D341Med (cell line): ENCODE results near the gene RXRG.

Experiments used
- DNase-seq: peaks from one replicate; pipeline ENCODE4 v3.0.0; 2012; ENCODE audit warnings: low spot score

The RXRG gene

DNA sequence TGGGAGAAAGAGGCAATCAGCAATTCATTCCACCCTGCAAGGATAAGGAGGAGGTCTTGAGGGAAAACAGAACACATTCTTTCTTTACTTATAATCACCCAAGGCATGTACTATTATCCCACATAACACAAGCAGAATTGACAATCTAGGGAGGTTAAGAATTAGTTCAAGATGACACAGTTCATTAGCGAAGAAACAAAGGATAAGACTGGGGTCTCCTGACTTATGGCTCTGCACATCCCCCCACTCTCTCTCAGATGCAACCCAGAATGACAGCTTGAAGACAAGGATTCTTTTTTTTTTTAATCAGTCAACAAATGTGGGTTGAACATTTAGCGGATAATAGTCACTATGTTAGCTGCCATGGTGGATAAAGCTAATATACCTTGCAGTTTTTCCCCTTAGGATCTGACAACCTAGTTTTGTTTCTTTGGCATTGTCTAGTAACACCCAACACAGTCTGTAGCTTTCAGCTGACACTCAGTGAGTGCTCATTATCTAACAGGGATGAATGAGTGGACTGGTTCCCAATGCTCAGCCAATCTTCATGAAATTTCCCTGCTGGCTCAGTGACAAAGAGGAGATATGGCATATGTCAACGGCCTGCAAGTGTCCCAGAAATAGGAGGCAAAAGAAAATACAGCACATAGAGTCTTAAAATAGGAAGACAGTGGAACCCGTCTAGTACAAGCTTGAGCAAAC, 35.1 kb downstream of the RXRG start:
- no peak for DNase-seq

DNA sequence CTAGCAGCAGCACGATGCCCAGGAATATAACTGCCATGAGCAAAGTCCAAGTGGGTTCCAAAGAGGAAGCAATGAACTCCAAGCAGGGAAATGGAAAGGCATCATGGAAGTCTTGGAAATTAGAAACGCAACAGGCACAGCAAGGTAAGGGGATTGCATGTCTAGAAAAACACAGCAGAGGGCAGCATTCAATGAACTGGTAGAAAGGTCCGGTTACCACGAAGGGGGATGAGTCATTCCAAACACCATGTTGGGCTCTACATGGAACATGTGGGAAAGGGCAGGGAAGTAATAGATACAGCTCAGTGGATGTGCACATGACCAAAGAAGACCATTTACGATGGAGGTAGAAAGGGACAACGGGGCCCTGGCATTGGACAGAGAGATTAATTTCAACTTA, 36.4 kb downstream of the RXRG start:
- peak; percentile 70 for DNase-seq

DNA sequence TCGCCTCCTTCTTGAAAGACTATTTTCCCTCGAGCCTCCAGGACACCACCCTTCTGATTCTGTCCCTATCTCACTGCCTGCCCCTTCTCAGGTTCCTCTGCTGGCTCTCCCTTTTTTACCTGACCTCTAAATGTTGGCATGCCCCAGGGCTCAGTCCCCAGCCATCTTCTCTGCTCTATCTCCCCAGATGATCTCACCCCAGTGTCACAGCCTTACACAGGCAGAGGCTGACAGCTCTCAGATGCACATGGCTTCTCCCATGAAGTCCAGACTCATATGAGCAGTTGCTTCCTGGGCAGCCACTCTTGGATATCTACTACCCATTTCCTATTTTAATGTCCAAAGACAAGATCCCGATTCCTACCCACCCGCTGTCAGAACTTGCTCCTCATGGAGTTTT, 37.5 kb downstream of the RXRG start:
- no peak for DNase-seq

DNA sequence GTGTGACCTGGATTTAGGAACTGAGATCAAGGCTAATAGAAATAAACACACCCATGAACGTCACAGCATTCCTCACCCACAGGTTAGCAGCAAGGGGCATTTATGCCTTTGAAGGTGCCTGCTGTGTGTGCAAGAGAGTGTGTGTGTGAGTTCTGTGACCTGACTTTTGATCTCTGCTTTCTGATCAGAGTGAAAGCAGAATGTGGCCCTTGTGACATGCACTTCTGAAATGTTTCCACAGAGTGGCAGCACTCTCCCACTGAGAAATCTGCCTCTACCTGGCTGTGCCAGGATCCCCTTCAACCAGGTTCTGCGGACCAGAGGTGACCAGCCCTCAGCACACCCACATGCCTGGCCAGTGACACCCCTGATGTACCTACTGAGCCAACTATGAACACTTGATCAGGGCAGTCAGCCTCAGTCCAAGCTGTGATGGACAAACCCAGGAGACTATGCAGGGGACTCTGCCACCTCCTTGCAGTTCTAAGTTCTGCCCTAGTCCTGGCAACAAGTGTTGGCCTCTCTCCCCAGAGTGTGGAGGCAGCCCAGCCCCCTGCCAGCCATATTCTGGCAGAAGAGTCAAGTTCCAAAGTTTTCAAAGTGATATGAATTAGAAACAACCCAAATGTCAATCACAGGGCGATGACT, 41.0 kb downstream of the RXRG start:
- DNase-seq, result peak; percentile 78

DNA sequence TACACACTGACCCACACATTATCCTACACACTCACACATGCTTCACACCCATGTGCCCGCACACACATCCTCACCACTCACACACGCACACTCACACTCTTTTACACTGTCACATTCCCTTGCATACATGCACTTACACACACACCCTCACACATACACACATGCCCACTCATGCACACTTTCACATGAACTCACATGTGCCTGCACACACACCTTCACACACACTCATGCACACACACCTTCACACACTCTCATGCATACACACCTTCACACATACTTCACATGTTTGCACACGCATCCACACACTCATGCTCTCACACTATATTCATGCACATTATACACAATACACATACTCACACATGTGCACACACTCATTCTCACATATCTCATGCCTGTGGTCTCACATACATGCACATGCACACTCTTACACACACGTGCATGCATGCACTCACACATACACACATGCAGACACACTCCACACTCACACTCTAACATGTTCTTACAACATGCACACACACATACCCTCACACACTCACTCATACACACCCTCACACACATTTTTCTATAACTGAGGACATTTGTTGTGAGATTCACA, 42.3 kb downstream of the RXRG start:
- DNase-seq, result no peak

DNA sequence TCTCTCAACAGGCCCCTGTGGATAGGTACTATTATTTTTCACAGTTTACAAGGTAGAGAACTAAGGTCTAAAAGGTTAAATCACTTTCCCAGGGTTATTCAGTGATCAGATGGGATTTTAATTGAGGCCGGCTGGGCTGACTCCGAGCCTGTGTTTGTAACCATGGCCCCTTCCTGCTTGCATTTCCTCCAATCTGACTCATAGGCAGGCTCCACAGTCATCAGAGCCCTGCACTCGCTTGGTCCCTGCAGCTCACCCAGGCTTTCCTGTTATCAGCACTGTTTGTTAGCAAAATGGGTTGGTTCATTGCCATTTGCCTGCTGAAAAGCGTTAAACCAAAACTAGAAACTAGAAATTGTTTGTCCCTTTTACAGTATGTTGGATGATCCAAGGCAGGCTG, 47.0 kb downstream of the RXRG start:
- DNase-seq, result no peak

DNA sequence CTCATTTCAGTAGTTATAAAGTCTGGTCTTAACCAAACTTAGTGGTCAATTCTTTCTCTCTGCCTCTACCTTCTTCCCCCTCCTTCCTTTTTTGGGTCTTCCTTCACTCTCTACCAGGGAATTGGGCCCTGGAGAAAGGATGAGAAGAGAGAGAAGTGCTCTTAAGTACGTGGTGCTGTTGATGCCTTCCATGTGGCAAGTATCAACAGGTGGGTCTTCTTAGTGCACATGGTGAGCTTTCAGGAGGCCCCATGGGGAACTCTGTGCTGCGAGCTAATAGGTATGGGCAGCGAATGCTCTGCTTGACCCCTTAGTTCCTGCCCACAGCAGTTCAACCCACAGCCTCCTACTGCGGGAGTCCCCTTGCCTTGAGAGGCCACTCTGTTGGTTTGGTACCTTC, 49.0 kb downstream of the RXRG start:
- DNase-seq, result no peak

DNA sequence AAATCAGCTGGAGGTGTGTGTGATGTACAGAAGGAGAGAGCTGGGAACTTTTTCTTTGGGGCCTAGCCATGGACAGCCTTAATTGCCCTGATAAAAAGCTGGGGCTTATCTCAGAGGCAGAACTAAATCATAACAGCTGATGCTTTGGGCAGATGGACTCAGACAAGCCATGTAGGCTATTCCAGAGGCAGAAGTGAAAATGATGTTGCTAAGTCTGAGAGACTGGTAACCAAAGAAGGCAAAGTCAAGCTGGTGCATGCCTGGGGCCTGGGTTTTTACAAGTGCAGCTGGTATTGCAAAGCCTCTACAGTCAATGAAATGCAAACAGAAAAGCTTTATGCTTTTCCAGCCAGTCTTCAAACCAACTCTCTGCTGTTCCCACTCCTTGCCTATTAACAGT, 49.4 kb downstream of the RXRG start:
- no peak for DNase-seq

DNA sequence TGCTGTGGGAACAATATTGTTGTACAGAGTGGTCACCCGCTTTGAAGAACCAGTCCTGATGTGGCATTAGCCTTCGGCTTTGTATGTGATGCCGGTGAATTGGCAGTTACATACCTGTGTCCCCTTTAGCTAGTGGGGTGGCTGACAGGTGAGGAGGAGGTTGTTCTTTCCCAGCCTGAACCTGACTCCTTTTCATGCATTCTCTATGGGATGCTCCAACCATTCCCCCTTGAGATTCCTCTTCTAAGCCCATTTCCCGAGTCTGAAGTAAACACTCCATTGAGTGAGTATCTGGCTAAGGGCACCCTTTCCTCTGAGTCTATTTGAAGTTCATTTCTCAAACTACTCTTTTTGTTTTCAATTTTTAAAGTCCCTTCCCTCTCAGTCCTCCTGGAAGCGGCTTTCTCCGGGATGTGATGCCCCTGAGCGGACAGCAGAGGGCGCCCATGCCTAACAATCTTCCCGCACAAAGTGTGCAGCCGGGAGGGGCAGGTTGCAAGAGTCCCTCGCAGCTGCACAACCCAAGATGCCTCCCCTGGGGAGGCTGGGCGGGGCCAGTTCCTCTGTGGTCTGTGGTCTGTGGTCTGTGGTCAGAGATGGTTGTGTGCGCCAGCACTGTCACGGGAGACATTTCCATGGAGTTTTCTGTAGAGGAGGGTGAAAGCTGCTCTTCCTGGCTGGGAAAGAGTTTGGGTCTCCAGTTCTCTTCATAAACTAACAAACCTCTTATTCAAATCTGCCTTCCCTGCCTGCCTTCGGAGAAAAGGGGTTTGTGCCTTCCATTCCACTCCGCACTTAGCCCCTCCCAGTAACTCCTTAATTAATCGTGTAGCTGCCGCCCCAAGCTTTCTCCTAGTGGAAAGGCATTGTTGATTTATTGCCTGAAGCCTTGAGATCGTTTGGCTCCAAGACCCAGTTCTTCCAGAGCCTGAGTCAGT, 52.0 kb downstream of the RXRG start:
- peak; percentile 93 for DNase-seq

DNA sequence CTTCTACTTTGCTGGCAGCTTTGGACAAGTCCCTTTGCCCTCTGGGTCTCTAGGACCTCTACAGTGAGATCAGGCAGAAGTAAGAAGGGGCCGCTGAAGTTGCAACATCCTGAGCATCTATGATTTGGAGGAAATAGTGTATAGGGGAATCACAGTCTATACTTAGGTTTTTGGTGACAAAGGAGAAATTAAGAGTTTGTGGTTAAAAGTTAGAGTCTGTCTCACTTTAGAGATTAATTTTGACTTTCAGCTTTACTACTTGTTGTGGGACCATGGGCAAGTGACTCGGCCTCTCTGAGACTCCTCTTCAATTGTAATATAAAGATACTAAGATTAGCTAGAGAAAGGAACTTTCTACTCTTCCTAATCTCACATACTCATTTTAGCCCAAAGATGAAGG, 55.3 kb downstream of the RXRG start:
- DNase-seq, result no peak

DNA sequence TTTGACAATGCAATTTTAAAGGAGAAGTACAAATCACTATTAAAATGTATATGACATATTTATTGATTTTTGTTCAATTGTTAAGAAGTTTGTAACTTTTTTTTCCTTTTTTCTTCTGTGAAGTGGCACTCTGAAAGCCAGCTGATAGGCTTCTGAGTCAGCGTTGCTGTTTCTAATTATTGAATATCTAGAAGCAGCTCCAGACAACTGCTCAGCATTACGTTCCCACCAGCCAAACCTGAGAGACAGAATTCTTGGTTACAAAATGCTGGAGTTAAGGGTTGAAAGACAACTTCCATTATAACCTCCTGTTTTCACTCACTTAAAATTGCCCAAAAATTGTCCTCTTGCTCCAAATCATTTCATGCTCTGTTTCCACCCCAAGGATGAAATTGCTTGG, 57.0 kb downstream of the RXRG start:
- DNase-seq, result no peak

DNA sequence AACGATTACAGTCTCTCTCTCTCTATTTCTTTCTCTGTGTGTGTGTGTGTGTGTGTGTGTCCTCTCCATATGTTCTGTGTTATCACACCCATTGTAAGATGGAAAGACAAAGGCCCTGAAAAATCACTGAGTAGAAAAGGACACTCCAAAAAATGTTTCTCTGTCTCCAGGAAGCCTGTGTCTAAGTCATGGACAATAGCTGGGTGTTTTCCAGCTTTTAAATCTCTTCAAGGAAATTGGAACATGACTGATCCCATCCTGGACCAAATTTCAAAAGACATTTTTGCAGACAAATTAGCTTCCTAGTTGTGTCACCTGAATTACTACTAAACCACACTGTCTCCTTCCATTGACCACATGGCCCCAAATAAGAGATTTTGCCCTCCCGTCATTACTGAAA, 57.4 kb downstream of the RXRG start:
- no peak for DNase-seq

DNA sequence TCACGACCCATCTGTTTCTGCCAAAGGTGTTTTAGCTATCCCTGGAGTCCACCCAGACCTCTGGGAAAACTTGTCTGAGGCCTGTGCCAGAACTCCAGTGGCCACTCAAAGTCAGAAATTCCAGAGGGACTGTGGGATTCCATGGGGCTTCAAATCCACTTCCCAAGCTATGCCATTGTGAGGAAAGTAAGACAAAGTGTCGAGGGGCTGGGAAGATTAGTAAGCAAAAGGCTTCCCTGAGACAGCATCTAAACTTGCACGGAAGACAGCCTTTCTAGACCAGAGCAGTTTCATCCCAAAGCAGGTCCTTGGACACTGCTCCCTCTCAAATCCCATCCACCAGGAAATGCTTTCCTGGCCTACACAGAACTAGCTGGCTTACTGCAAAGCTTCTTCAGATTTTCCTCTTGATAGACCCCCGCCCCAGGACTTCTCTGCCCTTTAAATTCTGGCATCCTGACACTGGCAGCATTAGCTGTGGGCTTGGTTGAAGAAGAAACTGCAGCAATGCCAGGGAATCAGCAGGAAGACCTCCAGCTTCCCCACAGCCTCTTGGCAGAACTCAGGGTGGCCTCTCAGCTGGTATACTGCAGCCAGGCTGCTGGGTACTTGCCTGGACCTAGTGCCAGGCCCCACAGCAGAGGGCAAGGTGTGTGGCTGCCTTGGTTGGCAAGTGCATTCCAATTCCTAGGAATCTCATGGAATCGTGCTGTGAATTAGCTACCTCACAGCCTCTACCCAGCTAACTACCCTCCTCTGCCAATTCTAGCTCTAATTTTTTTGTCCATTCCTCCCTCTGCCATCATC, 61.1 kb downstream of the RXRG start:
- no peak for DNase-seq

DNA sequence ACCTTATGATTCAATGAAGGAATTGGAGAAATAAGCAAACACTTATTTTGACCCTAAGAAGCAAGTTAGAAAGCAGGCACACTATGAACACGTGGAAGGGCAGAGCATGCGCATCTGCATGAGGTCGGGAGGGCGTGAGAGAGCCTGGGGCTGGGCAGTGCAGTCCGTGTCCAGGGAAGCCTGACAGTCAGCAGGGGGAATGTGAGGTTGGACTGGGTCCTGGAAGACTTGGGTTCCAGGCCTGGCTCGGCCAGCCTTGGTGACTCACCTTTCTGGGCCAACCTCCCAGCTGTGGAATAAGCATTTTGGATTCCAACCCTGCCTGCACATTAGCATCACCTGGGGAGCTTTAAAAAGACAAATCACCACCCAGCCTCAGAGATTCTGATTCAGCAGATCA, 61.9 kb downstream of the RXRG start:
- no peak for DNase-seq

DNA sequence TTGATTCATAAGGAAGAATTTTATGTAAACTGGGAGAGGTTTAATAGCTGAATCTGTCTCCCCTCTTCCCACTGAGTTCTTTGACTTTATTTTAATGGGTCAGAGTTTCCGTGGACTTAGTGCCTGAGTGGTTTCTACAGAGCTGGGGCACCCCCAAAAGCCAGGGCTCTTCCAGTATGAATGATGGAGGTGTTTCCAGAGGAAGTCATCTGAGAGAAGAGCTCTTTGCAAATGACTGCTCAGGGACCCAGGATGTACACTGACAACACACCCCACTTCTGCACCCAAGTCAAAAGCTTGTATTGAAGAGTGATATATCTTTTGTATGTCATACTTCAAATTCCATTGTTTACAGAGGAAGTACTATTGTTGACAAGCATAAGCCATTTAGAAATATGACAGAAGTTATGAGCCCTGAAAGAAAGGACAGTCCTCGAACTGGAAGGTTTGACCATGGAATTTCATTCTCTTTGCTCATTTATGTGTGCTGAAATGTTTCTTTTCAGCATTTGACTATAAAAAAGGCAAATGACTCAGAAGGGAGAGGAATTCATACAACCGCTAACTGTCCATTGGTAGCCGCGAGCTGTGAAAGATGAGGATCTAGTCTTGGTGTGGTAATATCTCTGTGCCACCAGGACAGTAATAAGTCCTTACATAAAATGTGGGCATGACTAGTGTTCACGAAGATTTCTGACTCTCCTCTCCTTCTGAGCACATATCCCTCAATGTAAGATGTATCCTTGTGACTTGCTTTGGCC, 63.0 kb downstream of the RXRG start:
- no peak for DNase-seq

DNA sequence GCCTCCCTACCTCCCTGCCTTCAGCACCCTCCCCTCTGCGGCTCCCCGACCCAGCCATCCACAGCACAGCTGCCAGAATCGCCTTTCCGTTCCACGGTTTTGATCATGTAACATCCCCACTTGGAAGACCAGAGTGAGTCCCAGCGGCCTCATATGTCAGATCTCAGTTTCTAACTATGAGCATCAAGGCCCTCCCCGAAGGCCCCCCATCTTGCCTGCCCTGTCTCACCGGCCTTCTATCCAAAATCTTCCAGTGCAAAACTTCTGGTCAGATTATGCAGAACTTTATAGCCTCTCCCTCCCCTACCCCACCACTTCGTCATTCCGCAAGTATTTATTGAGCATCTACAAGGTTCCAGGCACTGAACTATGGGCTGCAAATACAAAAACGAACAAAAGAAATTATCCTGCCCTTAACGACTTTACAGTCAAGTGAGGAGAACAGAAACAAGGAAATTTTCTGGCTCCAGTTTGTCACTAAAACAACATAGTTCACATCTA, 68.1 kb downstream of the RXRG start:
- DNase-seq, result no peak

DNA sequence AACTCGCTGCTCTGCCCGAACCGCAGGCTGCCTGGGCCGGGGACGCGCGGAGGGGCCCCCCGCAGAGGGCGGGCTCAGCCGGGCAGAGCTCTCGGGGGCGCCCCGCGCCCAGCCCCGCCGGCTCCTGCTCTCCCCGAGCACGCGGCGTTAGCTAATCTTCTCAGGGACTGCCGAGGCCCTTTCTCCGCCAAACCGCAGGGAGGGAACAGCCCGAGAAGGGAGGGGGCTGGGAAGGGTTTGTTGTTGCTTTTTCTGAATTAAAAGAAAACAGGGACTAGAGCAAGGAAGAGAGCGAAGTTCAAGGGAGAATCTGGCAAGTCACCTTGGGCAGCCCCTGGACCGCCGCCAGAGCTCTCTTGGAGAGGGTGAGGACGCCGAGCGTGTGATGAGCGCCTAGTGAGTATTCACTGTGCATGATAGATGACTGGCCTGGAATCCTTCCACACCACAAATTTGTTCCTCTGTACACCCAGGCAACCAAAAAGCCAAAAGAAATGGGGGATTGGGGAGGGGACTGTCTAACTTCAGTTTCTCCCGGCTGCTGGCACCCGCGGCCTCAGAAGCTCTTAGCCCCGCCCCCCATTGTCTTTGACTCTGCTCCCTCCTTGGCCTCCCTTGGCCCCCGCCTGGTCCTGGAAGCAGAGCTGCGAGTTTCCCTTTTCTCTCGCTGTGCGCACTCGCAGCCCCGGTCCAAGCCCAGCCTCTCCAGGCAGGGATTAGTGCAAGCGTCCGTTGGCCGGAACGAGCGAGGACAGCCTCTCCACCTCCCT, 68.7 kb downstream of the RXRG start:
- DNase-seq, result peak; percentile 50

DNA sequence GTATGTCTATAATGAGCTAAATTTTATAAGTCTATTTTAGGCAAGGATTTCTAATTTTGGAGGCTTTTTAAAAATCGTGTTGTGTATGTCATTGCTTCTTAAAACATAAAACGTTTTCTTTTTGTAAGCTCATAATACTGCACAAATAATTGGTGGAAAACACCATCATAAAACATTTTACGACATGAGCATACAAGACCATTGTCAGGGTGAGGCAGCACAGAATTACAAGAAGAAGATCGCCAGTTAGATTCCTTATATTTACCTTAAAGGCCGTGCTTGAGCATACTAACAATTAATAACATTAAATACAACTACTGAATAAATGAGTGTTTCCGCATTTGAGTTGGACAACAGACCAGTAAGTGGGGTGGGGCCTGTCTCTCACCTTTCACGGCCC, 69.3 kb downstream of the RXRG start:
- DNase-seq, result no peak

DNA sequence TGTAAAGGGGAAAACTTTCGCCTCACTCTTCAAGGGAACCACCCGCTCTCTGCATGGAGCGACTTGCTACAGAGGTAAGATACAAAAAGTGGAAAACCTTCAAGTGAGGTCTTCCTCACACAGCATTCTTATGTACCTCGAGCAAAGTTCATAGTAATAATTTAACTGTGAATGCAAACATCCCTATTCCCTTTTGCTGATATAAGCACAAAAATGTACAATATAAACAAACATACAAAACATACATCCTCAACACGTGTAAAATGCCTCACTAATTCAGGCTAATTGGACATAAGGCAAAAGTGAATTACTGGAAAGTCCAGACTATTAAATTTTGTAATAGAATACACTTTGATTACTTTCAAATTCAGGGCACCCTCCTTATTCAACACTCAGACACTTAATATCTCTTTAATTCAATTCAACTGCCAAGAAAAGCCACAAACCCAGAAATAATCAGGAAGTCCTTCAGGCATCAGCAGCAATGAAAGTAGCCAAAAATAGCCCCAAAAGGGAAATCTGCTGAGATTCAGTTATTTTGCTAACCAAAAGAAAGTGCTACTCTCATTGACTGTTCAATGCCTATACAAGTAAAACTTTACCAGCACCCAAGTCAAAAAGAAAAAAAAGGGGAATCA, 73.2 kb downstream of the RXRG start:
- no peak for DNase-seq
